HuH-7 (cell line): ENCODE measurements around the gene UNC13B.
"Not testable (repeated sequence)": the region's sequence is repeated elsewhere in the genome, so short reads cannot be mapped to it uniquely, and the experiment has no call there.

ENCODE experiments used
- DNase-seq: peaks from one replicate; pipeline ENCODE4 v3.0.0; 2011; ENCODE audit warnings: low spot score

Gene UNC13B

DNA sequence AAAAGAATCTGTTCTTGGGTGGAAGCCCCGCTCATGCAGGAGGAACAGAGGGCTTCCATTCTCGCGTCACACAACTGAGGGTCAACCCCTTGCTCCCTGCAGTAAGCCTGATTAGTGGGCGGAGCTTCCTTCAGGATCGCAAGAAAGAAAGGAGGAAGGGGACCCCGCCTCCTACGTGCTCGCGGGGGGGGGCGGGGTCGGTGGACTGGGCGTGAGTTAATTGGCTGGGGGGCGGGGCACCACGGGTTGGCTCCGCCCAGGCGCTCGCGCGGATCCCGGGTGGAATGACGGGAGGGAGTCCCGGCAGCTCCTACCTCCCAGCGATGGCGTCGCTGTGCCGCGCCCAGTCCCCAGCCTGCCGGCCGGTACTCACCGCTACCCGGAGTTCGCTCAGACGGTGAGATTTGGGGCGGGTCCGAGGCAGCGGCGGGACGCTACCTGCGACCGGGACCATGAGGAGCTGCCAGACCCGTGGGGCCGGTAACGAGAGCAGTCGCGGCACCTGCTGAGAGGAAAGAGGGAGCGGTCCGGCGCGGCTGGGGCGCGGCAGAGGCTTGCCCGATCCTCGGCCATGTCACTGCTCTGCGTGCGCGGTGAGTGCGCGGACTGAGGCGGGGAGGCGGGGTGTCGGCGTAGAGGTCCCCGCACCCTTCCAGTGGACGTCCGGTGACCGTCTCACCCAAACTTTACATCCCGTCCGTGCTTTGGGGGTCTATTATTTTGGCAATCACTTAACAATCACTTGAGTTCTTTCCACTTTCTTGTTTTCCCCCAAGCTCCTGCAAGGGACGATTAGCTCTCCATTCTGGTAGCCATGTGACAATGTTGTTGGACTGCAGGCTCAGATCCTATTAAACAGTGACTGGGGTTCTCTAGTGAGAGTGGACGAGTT lies at the start of gene UNC13B:
Gene UNC13B (plus strand): TSS at position 297 of the 892 bp plus-strand sequence. CDS start 275 bp downstream, at position 572.
- DNase-seq: peak; percentile 95

DNA sequence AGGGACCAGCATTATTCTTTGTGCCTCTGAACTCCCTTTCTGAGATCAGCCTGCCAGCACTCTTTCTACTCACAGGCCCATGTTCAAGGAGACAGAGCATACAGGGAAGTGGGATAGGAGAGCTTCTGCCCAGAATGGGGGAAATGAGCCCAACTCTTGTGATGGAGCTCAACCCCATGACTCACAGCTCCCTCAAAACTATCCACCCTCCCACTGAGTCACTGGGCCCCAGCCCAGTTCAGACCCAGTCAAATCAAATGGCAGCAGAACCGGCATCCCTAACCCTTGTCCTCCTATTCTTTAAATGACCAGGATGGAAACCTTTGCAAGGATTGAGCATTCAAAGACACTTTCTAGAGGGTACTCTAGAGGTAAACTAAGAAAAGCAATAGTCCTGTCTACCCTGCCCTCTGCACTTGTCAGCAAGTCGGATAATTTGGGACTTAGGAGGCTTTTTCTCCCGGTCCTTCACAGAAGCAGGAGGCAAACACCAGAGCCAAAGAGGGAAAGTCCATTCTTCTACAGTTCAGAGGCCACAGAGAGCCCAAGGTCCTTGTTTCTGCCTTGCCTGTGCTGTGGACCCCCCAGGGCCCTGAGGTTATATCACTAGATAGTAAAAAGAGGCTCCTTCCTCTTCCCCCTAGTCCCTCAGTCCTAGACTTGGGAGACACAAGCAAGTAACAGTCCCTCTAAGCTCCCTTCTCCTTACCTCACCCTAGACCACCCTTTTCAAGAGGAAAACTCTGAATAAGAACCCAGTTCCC lies 49.4 kb upstream of the UNC13B start:
- DNase-seq: no peak

DNA sequence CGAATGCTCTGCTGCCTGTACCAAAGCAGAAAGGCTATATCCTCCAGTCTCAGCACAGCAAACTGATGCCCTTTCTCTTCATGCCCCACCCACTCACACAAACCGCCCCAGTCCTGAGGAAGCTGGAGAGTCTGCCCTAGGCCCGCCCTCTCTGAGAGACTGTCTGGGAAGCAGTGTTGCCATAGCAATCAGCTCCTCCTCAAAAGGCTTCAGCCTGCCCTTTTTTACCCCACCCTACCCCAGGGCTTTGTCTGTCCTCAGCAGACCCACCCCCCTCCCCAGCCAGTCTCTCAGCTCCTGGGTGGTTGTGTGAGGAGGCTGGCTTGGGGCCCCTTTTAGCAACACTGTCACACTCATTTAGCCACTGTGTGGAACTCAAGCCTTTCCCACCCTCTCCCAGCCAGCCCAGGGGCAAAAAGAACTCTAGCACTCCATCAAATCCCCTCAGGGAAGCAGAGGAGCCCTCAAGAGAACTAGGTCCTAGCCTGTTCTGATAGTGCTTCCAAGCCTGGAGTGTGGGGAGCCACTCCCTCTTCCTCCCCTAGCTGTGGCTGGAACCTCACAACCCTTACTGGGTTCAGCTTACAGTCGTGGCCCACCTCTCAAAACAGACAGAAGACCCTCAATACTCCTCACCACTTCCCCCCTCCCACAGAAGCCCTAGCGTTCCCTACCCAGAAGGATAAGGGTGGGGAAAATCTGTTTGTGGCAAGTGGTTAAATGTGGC lies 47.5 kb upstream of the UNC13B start:
- DNase-seq: no peak

DNA sequence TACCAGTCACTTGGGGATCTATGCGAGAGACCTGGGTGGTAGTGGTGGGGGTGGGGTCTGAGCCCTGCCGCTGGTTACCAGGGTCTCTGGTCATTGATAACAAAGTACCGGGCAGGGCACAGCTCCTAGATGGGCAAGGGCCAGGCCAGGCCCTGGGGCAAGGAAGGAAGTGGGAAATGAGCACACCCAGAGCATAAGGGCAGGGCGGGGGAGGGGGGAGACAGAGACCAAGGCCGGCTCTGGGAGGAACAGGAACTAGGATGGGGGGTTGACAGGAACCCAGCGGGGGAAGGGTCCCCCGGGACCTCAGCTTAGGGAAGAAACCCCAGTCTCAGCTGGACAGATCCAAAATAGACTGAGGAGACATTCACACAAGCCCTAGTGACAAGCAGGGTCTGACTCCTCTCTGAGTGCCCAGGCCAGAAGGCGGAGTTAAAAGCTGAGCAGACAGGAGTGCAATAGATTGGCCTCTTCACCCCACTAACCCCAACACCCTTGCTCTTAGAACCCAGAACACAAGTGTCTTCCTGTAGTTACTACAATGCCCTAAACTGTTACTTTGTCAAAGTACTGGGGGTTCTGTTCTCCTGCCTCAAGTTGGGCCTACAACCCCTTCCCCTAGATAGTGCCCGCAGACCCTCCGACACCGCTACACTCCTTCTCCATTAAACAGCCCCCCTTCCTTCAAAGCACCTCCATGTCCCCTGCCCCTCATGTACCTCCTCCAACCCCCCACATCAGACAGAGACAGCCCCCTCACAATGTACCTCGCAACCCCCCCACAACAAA lies 46.8 kb upstream of the UNC13B start:
- no peak for DNase-seq

DNA sequence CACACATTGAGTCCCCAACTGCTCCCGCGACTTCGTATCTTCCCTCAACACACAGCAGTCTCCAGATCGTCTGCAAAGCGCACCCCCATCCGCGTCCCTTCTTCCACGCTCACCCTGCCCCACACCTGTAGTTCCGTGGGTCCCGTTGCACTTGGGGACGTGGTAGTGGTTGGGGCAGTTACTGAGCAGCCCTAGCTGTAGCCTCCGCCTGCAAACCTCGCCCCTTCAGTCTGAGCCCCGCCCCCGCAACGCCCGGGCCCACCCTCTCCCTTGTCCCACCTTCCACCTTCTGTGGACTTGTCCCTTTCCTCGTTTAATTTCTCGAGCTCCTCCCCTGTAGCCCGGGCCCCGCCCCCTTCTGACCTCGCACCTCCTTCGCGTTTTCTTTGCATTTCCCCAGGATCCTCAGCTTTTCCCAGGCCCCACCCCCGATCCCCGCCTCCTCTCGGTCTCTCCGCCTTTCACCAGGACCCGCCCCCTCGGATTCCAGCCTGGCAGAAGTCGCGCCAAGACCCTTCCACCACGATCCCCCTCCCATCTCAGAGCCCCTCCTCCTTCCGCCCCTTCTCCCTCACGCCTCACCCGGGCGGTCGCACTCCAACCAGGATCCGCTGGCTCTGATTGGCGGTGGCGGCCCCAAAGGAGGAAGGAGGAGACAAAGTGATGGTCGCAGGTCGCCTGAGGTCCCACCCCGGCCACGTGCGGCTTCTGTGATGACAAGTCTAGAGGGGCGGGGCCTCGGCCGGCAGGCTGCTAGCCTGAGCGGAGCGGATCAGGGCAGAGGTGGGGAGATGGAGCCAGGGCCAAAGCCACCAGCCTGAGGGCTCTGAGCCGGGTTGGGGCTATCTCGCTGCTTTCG lies 45.9 kb upstream of the UNC13B start, which contains the start of gene ATOSB:
Gene ATOSB (minus strand): TSS at position 183 of the 859 bp plus-strand sequence. CDS start 7,588 bp downstream, outside the sequence.
- peak; percentile 87 for DNase-seq

DNA sequence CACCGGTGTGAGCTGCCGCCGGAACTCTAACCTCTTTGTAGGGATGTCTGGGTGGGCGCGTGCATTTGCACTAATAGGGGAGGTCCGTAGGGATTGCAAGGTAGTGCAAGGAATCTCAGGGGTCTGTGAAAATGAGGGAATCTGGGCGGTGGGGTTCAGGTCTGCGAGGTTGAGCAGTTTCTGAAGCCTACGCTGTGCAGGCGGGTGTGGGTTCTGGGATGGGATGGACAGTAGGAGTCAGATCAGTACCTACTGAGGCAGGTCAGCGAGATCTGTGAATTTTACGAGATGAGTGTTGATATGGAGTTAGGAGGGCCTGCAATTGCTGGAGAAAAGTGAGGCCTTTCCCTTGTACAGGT lies 45.3 kb upstream of the UNC13B start:
- DNase-seq: no peak

DNA sequence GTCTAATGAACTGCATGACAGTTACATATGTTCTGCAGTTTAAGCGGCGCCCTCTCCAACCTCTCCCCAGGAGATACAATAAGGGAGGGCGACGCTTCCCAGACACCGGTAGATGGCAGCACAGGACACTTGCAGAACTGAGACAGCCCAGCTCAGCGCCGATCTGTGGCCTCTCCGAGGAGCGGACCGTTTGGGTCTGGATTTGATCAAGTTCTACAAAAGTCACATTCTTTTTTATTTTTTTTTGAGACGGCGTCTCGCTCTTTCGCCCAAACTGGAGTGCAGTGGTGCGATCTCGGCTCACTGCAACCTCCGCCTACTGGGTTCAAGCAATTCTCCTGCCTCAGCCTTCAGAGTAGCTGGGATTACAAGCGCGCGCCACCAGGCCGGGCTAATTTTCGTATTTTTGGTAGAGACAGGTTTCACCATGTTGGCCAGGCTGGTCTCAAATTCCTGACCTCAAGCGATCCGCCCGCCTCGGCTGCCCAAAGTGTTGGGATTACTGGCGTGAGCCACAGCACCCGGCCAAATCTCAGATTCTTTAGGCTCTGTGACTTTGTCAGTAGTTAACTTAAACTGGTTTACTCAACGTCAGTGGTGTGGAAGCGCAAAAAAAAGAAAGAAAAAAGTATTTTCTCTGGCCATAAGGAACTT lies 44.8 kb upstream of the UNC13B start:
- DNase-seq: peak; percentile 71

DNA sequence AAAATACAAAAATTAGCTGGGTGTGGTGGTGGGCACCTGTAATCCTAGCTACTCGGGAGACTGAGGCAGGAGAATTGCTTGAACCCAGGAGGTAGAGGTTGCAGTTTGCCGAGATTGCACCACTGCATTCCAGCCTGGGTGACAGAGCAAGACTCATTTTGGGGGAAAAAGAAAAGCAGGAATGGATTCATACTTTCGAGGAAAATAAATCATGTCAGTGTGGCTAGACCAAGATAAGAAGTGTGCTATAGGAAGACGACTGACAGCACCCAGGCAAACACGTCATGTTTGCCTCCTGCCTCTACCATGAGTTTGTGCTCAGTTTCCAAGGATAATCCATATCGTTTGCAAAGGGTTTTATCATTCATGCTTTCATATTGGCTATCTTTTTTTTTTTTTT lies 26.9 kb upstream of the UNC13B start:
- DNase-seq: no peak

DNA sequence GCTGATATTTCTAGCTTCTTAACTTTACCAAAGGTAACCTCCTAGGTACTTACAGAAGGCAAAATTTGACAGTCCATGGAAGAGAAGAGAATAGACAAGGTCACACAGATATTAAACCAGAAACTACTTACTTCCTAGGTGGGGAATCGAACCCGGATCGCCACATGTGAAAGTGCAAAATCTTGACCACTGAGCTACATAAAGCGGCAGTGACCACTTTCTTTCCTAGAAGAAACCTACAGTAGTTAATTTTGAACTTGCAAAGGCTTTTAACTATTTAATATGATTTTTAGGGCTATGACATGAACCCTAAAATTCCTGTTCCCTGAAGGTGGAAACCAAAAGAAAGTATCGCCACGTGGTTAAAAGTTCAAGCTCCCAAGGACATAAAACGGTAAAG lies 25.8 kb upstream of the UNC13B start:
- DNase-seq: no peak

DNA sequence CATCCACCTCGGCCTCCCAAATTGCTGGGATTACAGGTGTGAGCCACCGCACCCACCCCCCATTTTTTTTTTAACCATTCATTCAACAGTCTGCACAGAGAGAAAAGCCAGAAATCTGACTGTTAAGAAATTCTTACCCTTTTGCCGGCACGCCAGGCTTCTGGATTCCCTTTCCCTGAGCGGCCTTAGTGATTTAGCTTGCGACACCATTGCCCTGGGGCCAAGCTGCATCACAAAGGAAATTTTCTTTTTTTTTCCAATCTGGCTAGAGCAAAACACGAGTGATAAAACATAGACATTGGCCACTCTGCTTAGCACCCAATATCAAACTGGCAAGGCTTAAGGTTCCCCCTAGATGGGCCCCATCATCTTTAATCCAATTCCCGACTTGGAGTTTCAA lies 24.9 kb upstream of the UNC13B start:
- DNase-seq: no peak

DNA sequence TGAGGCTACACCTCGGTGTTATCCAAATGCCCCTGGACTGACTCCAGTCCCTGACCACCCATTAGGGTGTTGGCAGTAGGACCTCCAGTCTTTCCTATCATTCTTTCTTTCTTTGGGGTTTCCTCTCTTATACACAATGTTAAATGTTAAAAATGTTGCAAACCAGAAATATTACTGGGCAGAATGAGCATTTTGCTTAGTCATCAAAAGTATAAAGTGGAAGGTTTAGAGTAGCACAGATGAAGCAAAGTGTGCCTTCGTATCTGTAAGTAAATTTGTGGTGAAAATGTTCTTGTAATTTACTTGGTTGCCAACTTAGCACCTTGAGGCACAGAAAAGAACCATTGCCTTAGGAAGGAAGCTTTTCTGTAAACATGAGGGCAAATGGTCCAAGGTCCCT lies 21.7 kb upstream of the UNC13B start:
- DNase-seq: no peak

DNA sequence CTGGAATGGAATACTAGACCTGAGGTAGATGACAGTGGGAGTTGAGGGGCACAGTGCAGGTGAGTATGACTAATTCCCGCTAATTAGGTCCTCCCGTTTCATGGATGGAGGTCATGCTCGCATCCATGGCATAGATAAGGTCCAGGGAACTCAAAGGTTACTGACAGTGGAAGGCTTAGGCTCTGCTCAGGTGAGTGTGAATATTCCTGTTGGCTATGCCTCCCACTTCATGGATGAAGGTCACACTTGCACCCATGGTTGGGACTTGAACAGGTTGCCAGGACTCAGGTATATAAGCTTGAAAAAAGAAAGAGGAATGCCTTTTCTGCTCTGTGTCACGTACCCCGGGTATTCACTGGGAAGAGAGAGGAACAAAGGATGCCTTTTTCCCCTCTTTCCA lies 19.8 kb upstream of the UNC13B start:
- no peak for DNase-seq

DNA sequence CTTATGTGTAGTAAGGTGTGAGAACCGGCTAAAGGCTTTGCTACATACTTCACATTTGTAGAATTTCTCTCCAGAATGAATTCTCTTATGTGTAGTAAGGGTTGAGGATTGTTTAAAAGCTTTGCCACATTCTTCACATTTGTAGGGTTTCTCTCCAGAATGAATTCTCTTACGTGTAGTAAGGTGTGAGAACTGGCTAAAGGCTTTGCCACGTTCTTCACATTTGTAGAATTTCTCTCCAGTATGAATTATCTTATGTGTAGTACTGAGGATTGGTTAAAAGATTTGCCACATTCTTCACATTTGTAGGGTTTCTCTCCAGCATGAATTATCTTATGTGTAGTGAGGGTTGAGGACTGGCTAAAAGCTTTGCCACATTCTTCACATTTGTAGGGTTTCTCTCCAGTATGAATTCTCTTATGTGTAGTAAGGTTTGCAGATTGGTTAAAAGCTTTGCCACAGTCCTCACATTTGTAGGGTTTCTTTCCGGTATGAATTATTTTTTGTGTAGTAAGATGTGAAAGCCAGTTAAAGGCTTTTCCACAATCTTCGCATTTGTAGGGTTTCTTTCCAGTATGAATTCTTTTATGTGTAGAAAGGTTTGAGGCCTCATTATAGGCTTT lies 13.8 kb upstream of the UNC13B start:
- DNase-seq: not testable (repeated sequence)

DNA sequence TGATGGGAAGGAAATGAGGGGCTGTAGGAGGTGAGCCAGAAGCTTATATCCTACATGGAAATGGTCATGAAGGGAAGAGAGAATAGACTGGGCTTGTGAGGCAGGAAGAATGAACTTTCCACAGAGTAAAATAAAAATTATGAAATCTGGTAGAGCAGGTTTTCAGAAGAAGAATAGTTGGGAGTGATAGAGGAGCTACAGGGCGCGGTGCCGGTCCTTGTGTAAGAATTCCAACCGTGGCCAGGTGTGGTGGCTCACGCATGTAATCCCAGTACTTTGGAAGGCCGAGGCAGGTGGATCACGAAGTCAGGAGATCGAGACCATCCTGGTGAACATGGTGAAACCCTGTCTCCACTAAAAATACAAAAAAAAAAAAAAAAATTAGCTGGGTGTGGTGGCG lies 8.9 kb upstream of the UNC13B start:
- no peak for DNase-seq

DNA sequence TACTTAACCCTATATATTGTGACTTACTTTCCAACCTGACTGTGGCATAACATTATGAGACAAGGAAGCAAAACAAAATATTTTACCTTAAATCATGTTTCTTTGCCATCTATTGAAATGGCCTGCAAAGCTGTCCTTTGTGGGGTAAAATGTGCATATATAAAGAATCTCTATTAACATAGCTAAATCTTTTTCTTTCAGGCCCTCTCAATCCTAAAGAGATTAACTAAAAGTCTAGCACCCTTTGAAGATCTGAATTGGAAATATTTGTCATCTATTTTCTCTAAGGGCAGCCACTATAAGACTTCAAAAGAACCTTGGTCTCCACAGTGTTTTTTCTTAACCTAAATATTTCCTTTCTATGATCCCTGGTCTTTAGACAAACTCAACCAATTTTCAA lies 5.0 kb upstream of the UNC13B start:
- DNase-seq: no peak

DNA sequence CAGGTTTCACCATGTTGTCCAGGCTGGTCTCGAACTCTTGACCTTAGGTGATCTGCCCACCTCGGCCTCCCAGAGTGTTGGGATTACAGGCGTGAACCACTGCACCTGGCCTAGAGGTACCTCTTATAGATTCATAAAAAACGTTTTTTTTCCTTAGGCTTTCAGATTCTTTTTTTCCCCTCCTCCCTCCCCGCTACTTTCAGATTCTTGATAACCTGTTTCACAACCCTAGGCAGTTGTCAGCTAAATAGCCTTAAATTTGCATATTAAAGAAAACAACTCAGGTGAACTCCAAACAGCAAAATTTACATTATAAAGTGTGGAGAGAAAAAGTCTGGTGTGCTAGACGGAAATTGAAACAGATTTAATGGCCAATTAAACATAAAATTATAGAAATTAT lies 4.0 kb upstream of the UNC13B start:
- DNase-seq: not testable (repeated sequence)

DNA sequence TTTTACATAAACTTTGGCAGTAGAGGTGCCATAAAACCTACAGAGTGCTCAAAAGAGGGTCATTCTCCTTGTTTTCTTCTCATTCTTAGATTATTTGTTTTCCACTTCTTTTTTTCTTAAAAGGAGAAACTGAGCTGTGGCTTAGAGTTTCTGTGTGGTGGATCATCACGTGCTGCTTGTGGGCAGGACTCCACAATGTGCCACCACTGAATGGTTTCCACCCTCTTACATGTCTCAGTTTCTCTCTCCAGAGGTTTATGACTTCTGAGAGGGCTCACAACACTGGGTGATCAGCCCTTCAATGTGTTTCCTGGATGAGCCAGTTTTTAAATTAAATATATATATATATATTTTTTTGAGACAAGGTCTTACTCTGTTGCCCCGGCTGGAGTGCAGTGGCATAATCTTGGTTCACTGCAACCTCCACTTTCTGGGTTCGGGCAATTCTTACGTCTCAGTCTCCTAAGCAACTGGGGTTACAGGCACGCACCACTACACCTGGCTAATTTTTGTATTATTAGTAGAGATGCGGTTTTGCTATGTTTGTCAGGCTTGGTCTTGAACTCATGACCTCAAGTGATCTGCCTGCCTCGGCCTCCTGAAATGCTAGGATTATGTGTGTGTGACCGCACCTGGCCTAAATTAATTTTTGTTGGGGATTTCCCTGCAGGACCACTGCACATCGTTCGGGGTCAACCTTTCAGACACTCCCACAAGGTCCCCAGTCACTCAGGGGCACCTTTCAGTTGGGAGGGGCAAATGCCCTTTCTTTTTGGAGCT lies 3.1 kb upstream of the UNC13B start:
- DNase-seq: no peak

DNA sequence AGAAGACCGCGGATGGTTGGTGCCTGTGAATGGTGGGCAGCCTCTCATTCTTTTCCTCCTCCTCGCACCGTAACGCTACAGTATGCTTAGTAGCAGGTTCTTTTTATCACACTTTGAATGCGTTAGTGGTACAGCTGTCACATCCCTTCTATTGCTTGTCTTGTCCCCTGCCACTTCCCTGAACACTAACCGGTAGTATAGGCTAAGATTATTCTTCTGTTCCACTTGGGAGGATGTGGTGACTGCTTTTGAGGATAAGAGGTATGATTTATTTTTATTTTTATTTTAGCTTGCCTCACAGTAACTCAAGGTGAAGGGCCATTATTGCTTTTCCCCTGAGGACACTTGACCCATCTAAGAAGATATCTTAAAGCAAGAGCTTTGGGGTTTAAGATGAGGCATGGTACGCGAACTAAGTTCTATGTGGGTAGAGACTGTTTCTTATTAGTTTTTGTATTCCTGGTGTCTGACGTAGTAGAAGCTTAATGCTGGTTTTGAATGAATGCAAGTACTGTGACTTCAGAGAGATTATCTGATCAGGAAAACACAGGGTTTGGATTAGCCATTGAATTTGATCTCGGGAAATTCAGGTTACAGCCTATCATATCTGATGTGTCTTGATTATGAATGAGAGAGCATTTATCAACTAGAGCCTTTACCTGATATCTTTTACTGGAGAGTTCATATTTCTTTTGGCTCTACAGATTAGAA lies 951 bp downstream of the UNC13B start:
- DNase-seq: no peak
